K562 (cell line): ENCODE results near the gene MSI1. TPM values are rescaled to one million over a fixed set of nuclear protein-coding genes. Genes with fewer than 3 reads are reported as not detected.

ENCODE experiments used
- ATAC-seq: fragments of 200-7000 bp; cut with Tn5 transposase; 3 replicates; pipeline ENCODE4 v1.9.1; 2020; ENCODE audit warnings: moderate library complexity
- BruUV-seq: library from RNA; stranded (reverse); fragments of 400-500 nt; replicated peaks from 2 replicates; lab custom pipeline; 2021; lab: Mats Ljungman, UMichigan
- CTCF ChIA-PET: fragments of 300-600 bp; formaldehyde crosslinking; extraction: SDS; loops from one replicate; lab custom pipeline; 2021; ENCODE audit warnings: low intra/inter-chr PET ratio; lab: Yijun Ruan, JAX
- POLR2A ChIA-PET: fragments of 300-600, 350-650 bp; sonication (Branson Sonifier 250); formaldehyde crosslinking; extraction: SDS; loops from one replicate; lab custom pipeline; 2021; ENCODE audit warnings: antibody characterized with exemption, inconsistent platforms; lab: Yijun Ruan, JAX
- DNase-seq, 4 experiments: peaks; one replicate each; pipeline versions ENCODE4 v3.0.0 to v3.0.0-alpha.2; 2011 to 2018; ENCODE audit warnings: low spot score in 3 of 4, mixed read lengths in 3 of 4; ENCODE audit errors: extremely low read depth in 1 of 4
- FAIRE-seq: peaks from 2 replicates; lab custom pipeline; 2011; peaks lifted over from hg19 to GRCh38; lab: Jason Lieb, UNC
- H2AFZ ChIP-seq: 2 replicates; pipeline ENCODE4 v1.6.0; 2011; ENCODE audit warnings: low read depth, low read length, control low read depth, inconsistent platforms
- H3K27ac ChIP-seq: fragments of 200-600 bp; 3 replicates; pipeline ENCODE4 v1.8.0; 2011; ENCODE audit warnings: low read depth, mild to moderate bottlenecking, control low read depth, inconsistent platforms, low read length, moderate library complexity, mixed read lengths; ENCODE audit errors: extremely low read depth
- H3K27me3 ChIP-seq, 2 experiments: fragments of 300-600 bp in 1 of 2; 2 replicates in 1 of 2; 3 replicates in 1 of 2; pipeline versions ENCODE4 v1.6.0 to v1.8.0; 2011; ENCODE audit warnings: inconsistent platforms in 2 of 2, low read length in 2 of 2, mild to moderate bottlenecking in 1 of 2, mixed read lengths in 1 of 2, moderate library complexity in 1 of 2; ENCODE audit not compliant: control insufficient read depth in 2 of 2, insufficient read depth in 2 of 2
- H3K36me3 ChIP-seq: fragments of 300-600 bp; 3 replicates; pipeline ENCODE4 v1.8.0; 2011; ENCODE audit warnings: mild to moderate bottlenecking, low read length, inconsistent platforms; ENCODE audit not compliant: control insufficient read depth, insufficient read depth
- H3K4me1 ChIP-seq, 2 experiments: fragments of 200-600 bp in 1 of 2; replicated peaks in 1 of 2; 2 replicates in 1 of 2; 3 replicates in 1 of 2; pipeline versions ENCODE4 v1.5.1 to v1.8.0; 2011; ENCODE audit warnings: inconsistent platforms in 2 of 2, low read length in 2 of 2, mild to moderate bottlenecking in 1 of 2, mixed read lengths in 1 of 2, moderate library complexity in 1 of 2; ENCODE audit not compliant: control insufficient read depth in 2 of 2, insufficient read depth in 2 of 2
- H3K4me2 ChIP-seq: 2 replicates; pipeline ENCODE4 v1.6.1; 2011; ENCODE audit warnings: low read length, control low read depth, inconsistent platforms, mixed read lengths; ENCODE audit not compliant: insufficient read depth
- H3K4me3 ChIP-seq: fragments of 200-600 bp; sonication (generic), shearing (Covaris generic); 2 replicates; pipeline ENCODE4 v1.5.1; 2016; ENCODE audit warnings: control low read depth, inconsistent platforms
- H3K79me2 ChIP-seq: fragments of 200-600 bp; 3 replicates; pipeline ENCODE4 v1.8.0; 2011; ENCODE audit warnings: low read length, inconsistent platforms; ENCODE audit not compliant: control insufficient read depth, insufficient read depth
- H3K9ac ChIP-seq, 2 experiments: 2 replicates each; pipeline versions ENCODE4 v1.6.0 to v1.6.1; 2011; ENCODE audit warnings: low read depth in 2 of 2, low read length in 2 of 2, control low read depth in 1 of 2, inconsistent platforms in 1 of 2, mild to moderate bottlenecking in 1 of 2, mixed read lengths in 1 of 2; ENCODE audit not compliant: insufficient read depth in 1 of 2
- H3K9me1 ChIP-seq: one replicate; pipeline ENCODE4 v1.6.0; 2011; ENCODE audit warnings: inconsistent platforms, mild to moderate bottlenecking, low read length, moderate library complexity; ENCODE audit not compliant: control insufficient read depth, insufficient read depth
- H3K9me3 ChIP-seq: replicated peaks from 2 replicates; pipeline ENCODE4 v1.5.1; 2011; ENCODE audit warnings: low read depth, low read length, inconsistent platforms; ENCODE audit not compliant: control insufficient read depth, insufficient read depth
- H4K20me1 ChIP-seq: replicated peaks from 2 replicates; pipeline ENCODE4 v1.6.1; 2011; ENCODE audit warnings: low read length, inconsistent platforms, mixed read lengths; ENCODE audit not compliant: control insufficient read depth, insufficient read depth
- AFF4 ChIP-seq: sonication (generic); formaldehyde crosslinking; IDR thresholded peaks from 2 replicates; pipeline ENCODE4 v1.8.0; 2023; ENCODE audit warnings: mild to moderate bottlenecking, missing genetic modification reagents
- DEAF1 ChIP-seq: fragments of 450-650 bp; formaldehyde crosslinking; IDR thresholded peaks from 2 replicates; pipeline ENCODE4 v1.4.0; 2020; ENCODE audit warnings: mild to moderate bottlenecking, moderate library complexity
- ETV1 ChIP-seq: fragments of 450-650 bp; conservative IDR thresholded peaks from 2 replicates; pipeline ENCODE4 v1.6.1; 2016; ENCODE audit warnings: missing genetic modification characterization, control low read depth, low read depth, missing compliant biosample characterization
- FOXA3 ChIP-seq, 2 experiments: fragments of 450-650 bp in 1 of 2; sonication (generic) in 1 of 2; formaldehyde crosslinking; IDR thresholded peaks in 1 of 2; conservative IDR thresholded peaks in 1 of 2; 2 replicates each; pipeline versions ENCODE4 v1.4.0 to v1.8.0; 2020 to 2022; ENCODE audit warnings: mild to moderate bottlenecking in 2 of 2, missing genetic modification reagents in 1 of 2
- FOXP1 ChIP-seq: sonication (generic); formaldehyde crosslinking; IDR thresholded peaks from 2 replicates; pipeline ENCODE4 v1.8.0; 2022; ENCODE audit warnings: mild to moderate bottlenecking, missing genetic modification reagents
- HDAC3 ChIP-seq: fragments of 450-650 bp; IDR thresholded peaks from 2 replicates; pipeline ENCODE4 v1.6.1; 2018; ENCODE audit warnings: borderline replicate concordance, mild to moderate bottlenecking, moderate library complexity; ENCODE audit not compliant: partially characterized antibody
- MCM5 ChIP-seq: fragments of 450-650 bp; IDR thresholded peaks from 2 replicates; pipeline ENCODE4 v1.6.1; 2016; ENCODE audit warnings: low read depth
- PHTF2 ChIP-seq: fragments of 250-450 bp; sonication (Bioruptor Pico); IDR thresholded peaks from 2 replicates; pipeline ENCODE4 v1.5.0; 2021; ENCODE audit warnings: mild to moderate bottlenecking
- SMARCB1 ChIP-seq: IDR thresholded peaks from 2 replicates; pipeline ENCODE4 v1.6.1; 2011; ENCODE audit warnings: improper control_type of control experiment, low read depth; ENCODE audit not compliant: insufficient read length
- TAF1 ChIP-seq: IDR thresholded peaks from 2 replicates; pipeline ENCODE4 v1.6.1; 2011; ENCODE audit warnings: mild to moderate bottlenecking, low read length, moderate library complexity; ENCODE audit not compliant: insufficient read depth, control insufficient read depth, severe bottlenecking; ENCODE audit errors: extremely low read depth
- TGIF2 ChIP-seq: sonication (generic); formaldehyde crosslinking; IDR thresholded peaks from 2 replicates; pipeline ENCODE4 v1.8.1; 2022; ENCODE audit warnings: mild to moderate bottlenecking, missing genetic modification reagents, moderate library complexity
- TRIM24 ChIP-seq, 2 experiments: fragments of 450-650 bp; IDR thresholded peaks; 2 replicates each; pipeline ENCODE4 v1.6.1; 2016
- ZNF124 ChIP-seq: sonication (generic); formaldehyde crosslinking; IDR thresholded peaks from 2 replicates; pipeline ENCODE4 v1.8.1; 2022; ENCODE audit warnings: missing genetic modification reagents
- ZNF140 ChIP-seq: fragments of 250-450 bp; sonication (Bioruptor Pico); IDR thresholded peaks from 2 replicates; pipeline ENCODE4 v1.8.0; 2021; ENCODE audit warnings: moderate library complexity, mild to moderate bottlenecking, inconsistent platforms
- ZNF232 ChIP-seq: sonication (generic); formaldehyde crosslinking; IDR thresholded peaks from 2 replicates; pipeline ENCODE4 v1.8.0; 2022; ENCODE audit warnings: mild to moderate bottlenecking, missing genetic modification reagents
- WGBS: fragments of 100-300 bp; shearing (Covaris generic); methylation state at CpG from one replicate; pipeline ENCODE4 v1.1.6; 2016; ENCODE audit warnings: low coverage, mixed read lengths; ENCODE audit not compliant: insufficient coverage; ENCODE audit errors: missing lambda C conversion rate; 5-methylcytosine and 5-hydroxymethylcytosine counted together
- in situ Hi-C: fragments of 300-500 bp; cut with MboI; formaldehyde crosslinking; loops from 4 replicates; pipeline ENCODE4 v1.15.0; 2018; ENCODE audit warnings: inconsistent platforms, mixed read lengths
- intact Hi-C: fragments of 100-400 bp; cut with micrococcal nuclease; formaldehyde crosslinking; loops from 2 replicates; pipeline ENCODE4 v1.14.2; 2022
- polyA plus RNA-seq, 8 experiments: library from polyadenylated mRNA; depleted of rRNA in 4 of 8; stranded (reverse) in 5 of 8; unstranded in 3 of 8; fragments of >200 nt; fragmentation: Nextera tagmentation in 2 of 8; fragmentation: Illumina TruSeq in 1 of 8; extraction: Ambion mirVana in 2 of 8; extraction: Trizol in 1 of 8; gene quantifications; 2 replicates each; pipeline versions ENCODE4 v1.2.1 to v1.2.3, GENCODE V29; 2011 to 2014; ENCODE audit warnings: inconsistent platforms in 1 of 8, missing spikeins in 1 of 8
- total RNA-seq, 7 experiments: library from RNA; depleted of rRNA in 6 of 7; stranded (reverse); fragments of >200 nt in 6 of 7; fragmentation: Illumina TruSeq in 2 of 7; extraction: Trizol in 2 of 7; gene quantifications; 2 replicates each; pipeline versions ENCODE4 v1.2.1 to v1.2.3, GENCODE V29; 2011 to 2021; ENCODE audit warnings: low replicate concordance in 1 of 7

MSI1 gene
- total and polyA plus RNA-seq, 9 of the 15 experiments (the other 6 are each of a cell fraction or from before 2014, with no cell fraction given): 0.16 TPM; not detected in 8

GRCh38 chr12:120406069-120406468, 37.1 kb upstream of the MSI1 start:
- peak; percentile 11 for FAIRE-seq
- intact Hi-C loops: no loop called here
- CTCF ChIA-PET: no interaction called here

More at GRCh38 chr12:120406069-120406468, 37.1 kb upstream of the MSI1 start:
- H4K20me1 ChIP-seq: no peaks in the 10 kb centered on the region
- BruUV-seq: no TSS peak
- DNase-seq: no peak
- H3K4me3 ChIP-seq: no peak overlapping the region
- H3K9me3 ChIP-seq: no peaks in the 10 kb centered on the region
- H3K27ac ChIP-seq: no peak overlapping the region
- no peak overlapping the region for H3K9ac ChIP-seq
- in situ Hi-C loops: no loop called here
- H3K4me1 ChIP-seq: no peaks in the 10 kb centered on the region; a peak in 1 of 5 replicates
- no peak overlapping the region for H3K4me2 ChIP-seq
- TF ChIP-seq TAF1 (no peak), FOXP1 (CRISPR knock-in tag) (no peak), SMARCB1 (no peak), HDAC3 (no peak), MCM5 (no peak), ETV1 (no peak), TGIF2 (no peak), DEAF1 (CRISPR knock-in tag) (no peak), TRIM24 (IDR thresholded peaks at IDR 0.05) (no peak), ZNF232 (CRISPR knock-in tag) (no peak), PHTF2 (CRISPR knock-in tag) (no peak), ZNF124 (CRISPR knock-in tag) (no peak), ZNF140 (CRISPR knock-in tag) (no peak), AFF4 (CRISPR knock-in tag) (no peak), FOXA3 (CRISPR knock-in tag; conservative IDR thresholded peaks at IDR 0.05 in 1 of 2, IDR thresholded peaks at IDR 0.05 in 1 of 2) (no peak)
- TF ChIP-seq, all 486 proteins: peak for 0
- H3K79me2 ChIP-seq: no peaks in the 10 kb centered on the region
- no peaks in the 10 kb centered on the region for H3K9me1 ChIP-seq
- POLR2A ChIA-PET: interaction anchor here (1.0 kb wide), 1 partner anchor 9 kb away, joined by 3 read pairs; no protein-coding TSS in a partner anchor
- H3K27me3 ChIP-seq: peaks cover 0 to 13% of the 10 kb centered on the region in 2 experiments; a peak in 2 of 5 replicates
- H2AFZ ChIP-seq: no peak overlapping the region
- 52% methylated on average over 3 of the region's 3 CpGs for WGBS
- no peak for ATAC-seq
- H3K36me3 ChIP-seq: no peaks in the 10 kb centered on the region
